ENCODE results near the gene NCKAP5.

Gene NCKAP5

DNA sequence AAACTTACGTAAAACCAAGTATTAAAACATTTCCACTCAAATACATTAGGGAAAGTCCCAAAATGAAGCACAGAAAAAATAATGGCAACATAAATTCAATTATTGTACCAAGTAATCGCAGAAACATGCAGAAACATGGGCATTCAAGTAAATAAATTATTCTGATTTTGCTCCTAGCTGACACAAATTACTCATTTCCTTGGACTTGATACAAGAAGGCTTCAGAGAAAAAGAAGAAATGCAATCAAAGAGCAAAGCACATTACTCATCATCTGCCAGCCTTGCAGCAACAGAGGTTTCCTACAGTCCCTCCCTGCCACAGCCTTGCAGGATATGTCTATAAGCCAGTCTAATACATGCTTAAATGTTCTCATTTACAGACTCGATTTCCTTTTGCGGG lies 458.5 kb downstream of the NCKAP5 start:
- H3K4me3 ChIP-seq (ENCODE audit: low read length): no peak overlapping the region
- TF ChIP-seq, protein P1, sequence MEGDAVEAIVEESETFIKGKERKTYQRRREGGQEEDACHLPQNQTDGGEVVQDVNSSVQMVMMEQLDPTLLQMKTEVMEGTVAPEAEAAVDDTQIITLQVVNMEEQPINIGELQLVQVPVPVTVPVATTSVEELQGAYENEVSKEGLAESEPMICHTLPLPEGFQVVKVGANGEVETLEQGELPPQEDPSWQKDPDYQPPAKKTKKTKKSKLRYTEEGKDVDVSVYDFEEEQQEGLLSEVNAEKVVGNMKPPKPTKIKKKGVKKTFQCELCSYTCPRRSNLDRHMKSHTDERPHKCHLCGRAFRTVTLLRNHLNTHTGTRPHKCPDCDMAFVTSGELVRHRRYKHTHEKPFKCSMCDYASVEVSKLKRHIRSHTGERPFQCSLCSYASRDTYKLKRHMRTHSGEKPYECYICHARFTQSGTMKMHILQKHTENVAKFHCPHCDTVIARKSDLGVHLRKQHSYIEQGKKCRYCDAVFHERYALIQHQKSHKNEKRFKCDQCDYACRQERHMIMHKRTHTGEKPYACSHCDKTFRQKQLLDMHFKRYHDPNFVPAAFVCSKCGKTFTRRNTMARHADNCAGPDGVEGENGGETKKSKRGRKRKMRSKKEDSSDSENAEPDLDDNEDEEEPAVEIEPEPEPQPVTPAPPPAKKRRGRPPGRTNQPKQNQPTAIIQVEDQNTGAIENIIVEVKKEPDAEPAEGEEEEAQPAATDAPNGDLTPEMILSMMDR (IDR thresholded peaks at IDR 0.05; ENCODE audit: insufficient read depth, low read depth, low read length, missing control alignments): no peak
- peak; percentile 74 for DNase-seq (ENCODE audit: low read depth)

DNA sequence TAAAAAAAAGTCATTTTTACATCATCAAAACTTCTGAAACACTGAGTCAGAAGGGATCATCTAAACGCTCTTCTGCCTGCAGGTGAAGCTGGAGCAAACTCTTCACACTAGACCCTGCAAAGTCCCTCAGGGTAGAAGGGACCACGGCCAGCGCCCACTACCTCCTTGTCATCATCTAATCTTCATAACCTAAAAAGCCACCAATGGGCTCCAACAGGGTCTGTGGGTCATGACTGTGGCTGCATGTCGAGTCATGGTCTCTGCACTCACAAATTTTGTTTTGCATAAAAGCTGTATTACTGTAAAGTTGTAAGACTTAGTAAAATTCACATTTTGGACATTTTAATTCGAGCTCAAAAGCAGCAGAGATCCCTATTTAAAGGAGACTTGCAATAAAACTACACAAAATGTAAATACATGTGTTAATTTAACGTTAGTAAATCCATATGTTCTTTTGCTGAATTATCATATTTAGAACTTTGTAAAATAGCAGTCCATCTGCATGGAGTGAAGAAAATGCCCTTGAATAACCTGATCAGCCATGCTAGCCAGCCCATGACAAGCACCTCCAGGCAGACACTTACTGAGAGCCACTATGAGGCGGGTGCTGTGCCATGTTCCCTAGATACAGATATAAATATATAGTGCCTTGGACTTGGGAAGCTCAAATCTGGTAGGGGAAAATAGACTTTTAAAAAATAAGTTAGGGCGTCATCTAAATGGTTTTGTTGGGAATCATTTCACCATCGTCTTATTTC lies 461.0 kb downstream of the NCKAP5 start:
- no peak for DNase-seq (ENCODE audit: low read depth)
- H3K4me3 ChIP-seq (ENCODE audit: low read length): no peak overlapping the region
- TF ChIP-seq, protein P1 (IDR thresholded peaks at IDR 0.05; ENCODE audit: insufficient read depth, low read depth, low read length, missing control alignments): no peak

DNA sequence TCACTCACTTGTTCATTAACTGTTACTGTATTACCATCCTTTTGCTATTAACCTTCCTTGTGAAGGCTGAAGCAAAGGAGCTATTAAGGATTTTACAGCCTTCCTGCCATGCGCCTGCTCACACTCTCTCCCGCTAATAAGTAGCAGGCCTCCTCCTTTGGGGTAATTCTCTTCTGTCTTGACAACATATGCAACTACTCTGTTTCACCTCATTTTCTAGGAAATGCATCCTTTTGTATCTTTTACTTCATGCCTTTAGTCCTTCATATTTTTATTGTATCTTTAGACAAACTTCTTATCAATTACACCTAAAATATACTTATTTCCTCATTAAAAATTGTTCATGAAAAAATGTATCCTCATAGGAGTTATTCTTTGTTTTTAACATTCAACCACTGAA lies 463.4 kb downstream of the NCKAP5 start:
- no peak overlapping the region for H3K4me3 ChIP-seq (ENCODE audit: low read length)
- DNase-seq (ENCODE audit: low read depth): no peak
- TF ChIP-seq, protein P1 (IDR thresholded peaks at IDR 0.05; ENCODE audit: insufficient read depth, low read depth, low read length, missing control alignments): no peak

DNA sequence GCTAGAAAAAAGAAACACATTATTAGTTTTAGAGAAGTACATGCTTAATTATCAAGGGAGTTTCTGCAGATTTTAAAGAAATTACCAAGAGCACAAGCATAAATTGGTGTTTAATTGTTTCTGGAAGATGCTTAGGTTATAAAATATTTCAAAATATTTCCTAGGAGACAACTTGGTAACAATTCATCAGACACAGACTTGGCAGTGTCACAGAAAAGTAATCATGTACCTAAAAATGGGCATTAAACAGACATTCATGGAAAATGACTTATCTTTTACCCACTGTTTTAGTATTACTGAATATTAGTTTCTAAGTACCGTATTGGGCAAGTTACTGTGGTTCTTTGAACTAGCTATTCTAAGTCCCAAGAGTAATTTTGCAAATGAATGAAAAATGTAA lies 469.5 kb downstream of the NCKAP5 start:
- DNase-seq (ENCODE audit: low read depth): no peak
- no peak overlapping the region for H3K4me3 ChIP-seq (ENCODE audit: low read length)
- TF ChIP-seq, protein P1 (IDR thresholded peaks at IDR 0.05; ENCODE audit: insufficient read depth, low read depth, low read length, missing control alignments): no peak

DNA sequence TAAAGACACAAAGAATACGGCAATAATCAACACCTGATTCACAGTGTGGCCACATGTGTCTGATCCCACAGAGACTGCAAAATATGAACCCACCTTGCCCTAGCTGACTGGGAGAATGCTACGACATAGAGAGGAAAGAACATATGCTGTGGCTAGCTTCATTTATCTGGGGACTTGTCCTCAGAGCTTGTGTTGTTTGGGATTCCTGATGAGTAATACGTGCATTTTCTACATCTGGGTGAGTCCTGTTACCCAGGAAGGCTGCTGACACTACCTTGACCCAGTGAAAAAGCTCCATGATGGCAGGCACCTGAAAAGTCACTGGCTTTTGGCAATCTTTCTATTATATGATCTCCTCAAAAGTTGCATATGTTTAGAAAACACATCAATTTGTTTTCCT lies 470.6 kb downstream of the NCKAP5 start:
- DNase-seq (ENCODE audit: low read depth): no peak
- no peak overlapping the region for H3K4me3 ChIP-seq (ENCODE audit: low read length)
- TF ChIP-seq, protein P1 (IDR thresholded peaks at IDR 0.05; ENCODE audit: insufficient read depth, low read depth, low read length, missing control alignments): no peak

DNA sequence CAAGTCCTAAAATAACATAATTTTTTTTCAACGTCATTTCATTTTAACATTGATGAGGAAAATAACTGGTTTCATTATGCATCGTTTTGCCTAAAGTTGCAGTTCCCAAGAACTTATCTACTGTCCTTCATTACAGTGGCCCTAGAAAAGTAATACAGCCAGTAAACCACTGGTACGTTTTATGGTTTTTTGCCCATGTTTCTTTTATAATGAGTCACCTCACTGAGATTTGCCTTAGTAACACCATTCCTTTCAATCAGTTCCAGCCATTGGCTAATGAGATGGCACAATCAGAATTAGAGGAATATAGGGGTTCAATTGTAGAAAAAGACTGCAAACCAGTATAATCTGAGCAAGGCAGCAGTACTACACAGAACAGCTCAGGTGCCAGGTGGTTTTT lies 475.7 kb downstream of the NCKAP5 start:
- H3K4me3 ChIP-seq (ENCODE audit: low read length): no peak overlapping the region
- DNase-seq (ENCODE audit: low read depth): no peak
- TF ChIP-seq, protein P1 (IDR thresholded peaks at IDR 0.05; ENCODE audit: insufficient read depth, low read depth, low read length, missing control alignments): no peak

DNA sequence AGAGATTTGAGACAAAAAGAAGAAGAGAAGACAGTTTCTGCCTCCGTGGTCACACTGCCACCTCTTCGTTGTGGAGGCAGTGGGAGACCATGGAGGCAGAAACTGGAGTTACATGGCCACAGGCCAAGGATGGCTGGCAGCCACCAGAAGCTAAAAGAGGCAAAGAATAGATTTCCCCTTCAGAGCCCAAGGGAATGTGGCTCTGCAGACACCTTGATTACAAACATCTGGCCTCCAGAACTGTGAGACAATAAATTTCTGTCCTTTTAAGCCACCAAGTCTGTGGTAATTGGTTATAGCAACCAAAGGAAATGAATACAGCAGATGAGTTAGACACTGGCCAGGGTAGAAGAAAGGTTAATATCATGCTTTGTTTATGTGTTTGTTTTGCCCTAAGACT lies 477.9 kb downstream of the NCKAP5 start:
- H3K4me3 ChIP-seq (ENCODE audit: low read length): no peak overlapping the region
- TF ChIP-seq, protein P1 (IDR thresholded peaks at IDR 0.05; ENCODE audit: insufficient read depth, low read depth, low read length, missing control alignments): no peak
- DNase-seq (ENCODE audit: low read depth): no peak
